ENCODE results near the gene HIC1. TPM values are rescaled to one million over a fixed set of nuclear protein-coding genes. Genes with fewer than 3 reads are reported as not detected.

The HIC1 gene
- total RNA-seq, 2 experiments from 2014 or later = 0.19 to 0.32 TPM

DNA sequence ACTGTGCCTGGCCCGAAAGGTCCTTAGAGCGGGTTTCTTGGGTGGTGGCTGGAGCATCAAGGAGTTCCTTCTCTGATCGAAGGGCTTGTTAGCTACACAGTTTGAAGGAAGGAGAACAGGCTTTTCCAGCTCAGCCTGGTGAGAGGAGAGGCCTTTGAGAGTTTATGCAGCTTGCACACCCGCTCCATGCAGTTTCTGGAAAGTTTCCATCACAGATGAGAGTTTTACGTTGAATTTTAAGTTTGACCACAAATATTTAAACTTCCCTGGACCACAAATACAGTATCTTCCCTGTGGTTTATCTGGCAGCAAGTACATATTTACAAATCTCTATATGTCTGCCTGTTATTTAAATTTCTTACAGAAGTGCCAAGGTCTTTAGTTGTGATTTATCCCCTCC, 56.8 kb downstream of the HIC1 start:
- no peak overlapping the region for H3K4me3 ChIP-seq (ENCODE audit: low read depth, low read length, poor library complexity, severe bottlenecking)
- CTCF ChIA-PET (ENCODE audit: unreplicated experiment) = no interaction called here
- no peak overlapping the region for H3K27ac ChIP-seq (ENCODE audit: low read depth, low read length, poor library complexity, severe bottlenecking)
- BruUV-seq (replicated peaks) = no TSS peak
- no peaks in the 10 kb centered on the region for H3K36me3 ChIP-seq (ENCODE audit: insufficient read depth, low read length)
- POLR2A ChIA-PET = interaction anchor here (0.9 kb wide), 1 partner anchor 10 kb away, joined by 5 read pairs; no protein-coding TSS in a partner anchor
- H3K4me2 ChIP-seq (ENCODE audit: low read length) = no peak overlapping the region
- TF ChIP-seq CTCF (conservative IDR thresholded peaks at IDR 0.05; ENCODE audit: low read length) (no peak), EZH2phosphoT487 (IDR thresholded peaks at IDR 0.05; ENCODE audit: borderline replicate concordance, low read depth, low read length) (no peak)
- no peak overlapping the region for H2AFZ ChIP-seq (ENCODE audit: low read length)
- no peaks in the 10 kb centered on the region for H3K9me2 ChIP-seq (ENCODE audit: insufficient read depth, low read length)
- H3K9me3 ChIP-seq (ENCODE audit: low read length) = no peaks in the 10 kb centered on the region
- intact Hi-C loops (cut with micrococcal nuclease; ENCODE audit: unreplicated experiment) = no loop called here
- H3K4me1 ChIP-seq (ENCODE audit: insufficient read depth, low read length, poor library complexity, severe bottlenecking) = peaks cover 11% of the 10 kb centered on the region
- DNase-seq (ENCODE audit: low spot score) = no peak
- no peaks in the 10 kb centered on the region for H3K79me2 ChIP-seq (ENCODE audit: insufficient read depth, low read depth, low read length)
- H4K20me1 ChIP-seq (ENCODE audit: insufficient read depth, low read length) = no peaks in the 10 kb centered on the region

Small RNAs within 50 kb of the gene (microRNA-seq; reads per million reads assigned to microRNA genes)
- gene MIR132 (ENCODE audit: borderline replicate concordance) (538 reads per million, percentile 77 among the genes with 10 or more reads in this experiment), gene MIR212 (ENCODE audit: borderline replicate concordance) (not detected)

Small RNAs within 50 kb of the gene (small RNA-seq; reads per million reads assigned to genes)
- not detected for gene AC090617.6
- not detected for gene AC090617.9
- gene MIR132 = 0.16 reads per million
- gene MIR212 = not detected
- not detected for gene OVCA2

Other genes starting within 250 kb of the HIC1 start
- gene SMYD4, start 225.2 kb upstream of the HIC1 start, total RNA-seq (2014; rRNA removed; shearing (Covaris generic)) = 21.3 and 27.5 TPM in 2 replicates
- gene SMYD4, start 225.2 kb upstream of the HIC1 start, total RNA-seq (2022) = 33.5 and 36.4 TPM in 2 replicates
- gene RPA1, start 225.1 kb upstream of the HIC1 start, total RNA-seq (2014; rRNA removed; shearing (Covaris generic)) = 55.5 and 90.2 TPM in 2 replicates
- 184 and 196 TPM in 2 replicates for gene RPA1, start 225.1 kb upstream of the HIC1 start, total RNA-seq (2022)
- not detected in 2 replicates for gene RTN4RL1, start 29.8 kb upstream of the HIC1 start, total RNA-seq (2014; rRNA removed; shearing (Covaris generic))
- not detected in 2 replicates for gene RTN4RL1, start 29.8 kb upstream of the HIC1 start, total RNA-seq (2022)
- gene DPH1, start 24.9 kb upstream of the HIC1 start, total RNA-seq (2014; rRNA removed; shearing (Covaris generic)) = 26.5 and 30.4 TPM in 2 replicates
- gene DPH1, start 24.9 kb upstream of the HIC1 start, total RNA-seq (2022) = 35.1 and 42.6 TPM in 2 replicates
- 18.8 and 24.0 TPM in 2 replicates for gene OVCA2, start 13.1 kb upstream of the HIC1 start, total RNA-seq (2014; rRNA removed; shearing (Covaris generic))
- gene OVCA2, start 13.1 kb upstream of the HIC1 start, total RNA-seq (2022) = 18.2 and 21.9 TPM in 2 replicates
- 10.2 and 12.5 TPM in 2 replicates for gene SMG6, start 248.7 kb downstream of the HIC1 start, total RNA-seq (2014; rRNA removed; shearing (Covaris generic))
- 17.8 and 18.8 TPM in 2 replicates for gene SMG6, start 248.7 kb downstream of the HIC1 start, total RNA-seq (2022)
- gene SRR, start 248.8 kb downstream of the HIC1 start, total RNA-seq (2014; rRNA removed; shearing (Covaris generic)) = 3.8 and 5.6 TPM in 2 replicates
- 5.8 and 12.1 TPM in 2 replicates for gene SRR, start 248.8 kb downstream of the HIC1 start, total RNA-seq (2022)

All from OCI-LY7 (cell line).